GM19099 (cell line): Measurements from ENCODE around the gene TAF3.

ENCODE experiments used
- POLR2A ChIP-seq: IDR thresholded peaks from 3 replicates; pipeline ENCODE4 v1.6.1; 2011; ENCODE audit warnings: low read depth; ENCODE audit not compliant: insufficient read length; ENCODE audit errors: extremely low read depth

TAF3 gene

GRCh38 chr10:8044331-8044907, 226.1 kb downstream of the TAF3 start:
- TF ChIP-seq POLR2A = no peak

DNA sequence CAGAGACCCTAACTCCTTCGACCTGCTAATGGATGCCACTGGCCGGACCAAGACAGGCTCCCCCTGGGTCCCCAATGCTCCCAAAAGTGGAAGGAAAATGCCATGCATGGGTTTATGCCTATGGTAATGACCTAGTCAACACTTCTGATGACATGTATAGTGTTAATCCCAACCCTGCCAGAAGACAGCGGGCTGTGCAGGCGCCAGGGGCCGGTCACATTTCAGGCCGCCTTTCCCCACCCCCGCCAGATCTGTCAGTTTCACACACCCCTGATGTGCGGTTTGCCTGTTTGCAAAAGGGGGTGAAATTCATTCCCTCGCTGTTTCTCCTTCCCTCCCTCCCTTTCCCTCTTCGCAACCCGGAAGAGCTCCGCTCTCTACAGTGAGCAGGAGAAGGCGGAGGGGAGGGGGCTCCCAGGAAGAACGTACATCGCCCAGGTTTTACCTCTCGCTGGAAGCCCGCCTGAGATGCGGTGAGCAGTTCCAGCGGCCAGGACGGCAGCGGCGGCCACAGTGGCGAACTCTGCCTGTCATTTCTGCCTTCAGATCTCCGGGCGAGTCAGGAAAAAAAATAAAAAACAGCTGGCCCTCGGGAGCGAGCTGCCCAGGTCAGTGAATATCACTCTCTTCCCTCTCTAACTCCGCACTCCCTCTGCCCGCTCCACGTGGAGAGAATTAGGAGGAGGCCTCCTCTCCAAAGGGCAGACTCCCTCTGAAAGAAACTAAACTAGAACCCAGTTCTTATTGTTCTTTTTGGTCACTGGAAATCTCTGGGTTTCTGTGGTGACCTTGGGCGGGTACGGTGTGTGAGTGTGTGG, 226.8 kb downstream of the TAF3 start:
- no peak for TF ChIP-seq POLR2A

GRCh38 chr10:8045726-8046494, 227.6 kb downstream of the TAF3 start:
- no peak for TF ChIP-seq POLR2A

GRCh38 chr10:8047452-8048280, 229.4 kb downstream of the TAF3 start:
- TF ChIP-seq POLR2A = no peak

DNA sequence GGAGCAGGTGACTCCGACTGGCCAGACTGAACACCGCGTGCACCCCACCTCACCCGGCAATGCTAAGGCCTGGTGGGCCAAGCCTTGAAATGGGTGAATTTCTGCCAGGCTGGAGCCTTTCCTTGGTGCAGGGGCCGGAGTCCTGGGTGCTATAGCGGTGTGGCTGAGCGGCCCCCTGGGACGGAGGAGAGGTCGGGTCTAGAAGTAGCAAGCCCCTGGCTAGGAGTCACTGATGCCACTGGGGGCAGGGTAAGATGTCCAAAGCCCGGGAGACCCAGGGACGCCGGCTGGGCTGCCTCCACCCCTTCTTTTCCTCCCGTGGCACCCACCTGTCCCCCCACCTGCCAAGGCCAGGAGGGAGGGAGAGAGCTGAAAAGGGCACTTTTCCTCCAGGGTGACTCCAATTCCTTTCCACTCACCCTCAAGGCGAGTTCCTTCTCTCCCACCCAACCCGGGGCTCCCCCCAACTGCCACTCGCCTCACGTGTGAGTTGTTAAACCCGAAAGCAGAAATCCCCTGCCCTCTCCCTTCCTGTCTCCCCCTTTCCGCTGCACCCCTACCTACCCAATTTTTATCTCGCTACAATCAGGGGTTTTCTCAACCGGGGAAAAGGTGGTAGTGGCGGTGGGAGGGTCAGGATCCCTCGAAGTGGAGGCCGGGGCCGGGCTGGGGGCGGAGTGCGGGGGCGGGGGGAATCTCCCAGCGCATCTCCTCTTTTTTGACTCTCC, 230.1 kb downstream of the TAF3 start:
- no peak for TF ChIP-seq POLR2A

DNA sequence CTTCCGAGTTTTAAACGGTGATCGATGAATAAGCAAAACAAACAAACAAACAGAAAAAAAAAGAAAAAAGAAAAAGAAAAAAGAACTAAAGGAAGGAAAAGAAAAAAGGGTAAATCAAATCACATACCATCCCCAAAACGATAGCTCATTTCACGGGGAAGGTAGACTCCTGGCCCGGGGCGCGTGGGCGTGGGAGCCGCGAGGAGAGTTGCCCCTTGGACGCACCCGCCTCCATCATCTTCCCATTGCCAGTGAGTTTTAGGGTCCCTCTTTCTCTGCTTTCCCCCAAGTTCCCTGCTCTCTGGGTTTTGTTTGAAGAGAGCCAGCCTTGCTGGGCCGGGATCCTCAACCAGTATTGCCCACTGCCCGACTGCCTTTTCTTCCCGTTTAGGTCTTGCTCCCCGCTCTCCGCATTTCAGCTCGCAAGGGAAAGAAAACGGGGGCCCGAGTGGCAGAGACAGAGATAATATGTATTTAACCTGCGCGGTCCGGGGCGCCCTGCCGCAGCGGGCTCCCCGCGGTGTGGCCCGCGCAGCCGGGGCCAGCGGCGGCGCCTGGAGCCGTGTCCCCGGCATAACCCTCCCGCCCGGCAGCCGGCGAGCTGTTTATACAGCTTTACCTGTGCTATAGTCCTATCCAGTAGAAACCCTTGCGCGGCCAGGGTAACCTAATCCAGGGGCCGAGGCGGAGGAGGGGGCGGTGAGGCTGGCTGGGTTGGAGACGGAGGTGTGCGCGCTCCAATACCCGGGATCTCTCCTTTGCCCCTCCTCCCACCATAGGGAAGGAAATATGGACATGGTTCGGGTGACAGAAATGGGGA, 230.9 kb downstream of the TAF3 start:
- no peak for TF ChIP-seq POLR2A

DNA sequence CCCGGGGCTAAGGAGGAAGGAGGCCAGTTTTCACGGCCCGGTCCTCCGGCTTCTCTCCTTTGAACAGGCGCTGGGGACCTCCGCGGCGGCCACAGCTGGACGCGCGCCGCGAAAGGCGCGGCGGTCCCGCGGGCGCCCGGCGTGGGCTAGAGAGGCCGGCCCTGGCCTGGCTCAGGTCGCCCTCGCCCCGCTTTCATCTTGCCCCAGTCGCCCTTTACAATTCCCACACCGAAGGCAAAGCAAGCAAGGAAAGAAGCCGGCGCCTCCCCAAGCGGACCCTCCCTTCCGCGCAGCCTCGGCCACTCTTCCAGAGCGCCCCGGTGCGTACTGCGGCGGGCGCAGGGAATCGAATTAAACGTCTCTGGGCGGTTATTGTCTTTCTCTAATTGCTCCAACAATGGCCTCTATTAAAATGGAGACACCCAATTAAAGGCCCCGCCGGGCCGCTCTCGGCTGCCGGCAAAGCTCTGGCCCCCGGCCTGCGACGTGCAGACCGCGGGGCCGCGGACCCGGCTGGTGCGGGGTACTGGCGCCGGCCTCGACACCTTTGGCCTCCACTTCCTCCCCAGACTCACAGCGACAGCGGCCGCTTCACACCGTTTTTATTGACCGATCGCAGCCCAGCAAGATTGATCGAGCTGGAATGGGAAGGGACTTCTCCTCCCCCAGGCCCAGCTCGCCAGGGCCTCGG, 231.7 kb downstream of the TAF3 start:
- TF ChIP-seq POLR2A = no peak

DNA sequence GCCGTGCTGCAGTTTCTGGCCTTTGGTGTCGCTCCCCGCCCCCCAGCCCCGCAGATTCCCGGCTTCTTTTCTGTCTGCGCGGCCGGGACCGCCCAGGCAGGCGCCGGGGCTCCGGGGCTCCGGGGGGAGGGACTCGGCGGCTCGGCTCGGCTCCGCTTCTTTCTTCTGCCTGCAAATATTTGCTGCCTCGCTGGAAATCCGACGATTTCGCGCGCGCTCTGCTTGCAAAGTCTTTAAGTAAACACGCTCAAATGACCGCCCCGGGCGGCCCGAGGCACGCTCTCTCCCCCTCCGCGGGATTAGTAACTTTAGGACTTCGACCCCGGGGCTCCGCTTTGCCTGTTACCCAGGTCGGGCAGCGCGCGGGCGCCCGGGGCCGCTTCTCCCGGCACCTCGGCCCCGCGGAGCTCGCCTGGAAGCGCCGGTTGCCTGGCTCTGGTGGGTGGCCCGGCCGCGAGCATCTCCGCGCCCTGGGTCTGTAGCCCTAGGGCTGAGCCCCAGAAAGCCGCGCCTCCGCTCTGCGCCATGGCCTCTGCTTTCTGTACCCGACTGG, 232.3 kb downstream of the TAF3 start:
- TF ChIP-seq POLR2A = no peak

- no peak for TF ChIP-seq POLR2A
Observed at GRCh38 chr10:8051109-8051821, 233.0 kb downstream of the TAF3 start.

DNA sequence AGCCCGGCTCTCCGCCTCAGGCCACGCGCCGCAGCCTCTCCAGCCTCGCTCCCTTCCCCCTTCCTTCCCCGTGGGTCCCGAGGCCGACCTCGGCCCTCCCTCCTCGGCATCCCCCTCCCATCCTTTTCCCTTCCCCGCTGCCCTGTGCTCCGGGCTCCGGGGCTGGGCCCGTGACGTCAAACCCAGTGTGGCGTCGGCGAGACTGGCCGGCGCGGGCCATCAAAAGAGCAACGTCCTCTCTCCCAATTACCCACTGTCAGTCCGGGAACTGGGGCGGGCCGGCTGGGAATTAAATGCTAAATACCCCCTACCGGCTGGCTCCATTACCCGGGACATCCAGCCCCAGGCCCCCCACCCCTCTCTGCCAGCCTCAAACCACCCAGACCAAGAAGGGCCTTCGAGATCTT, 233.5 kb downstream of the TAF3 start:
- no peak for TF ChIP-seq POLR2A

GRCh38 chr10:8052341-8052955, 234.1 kb downstream of the TAF3 start:
- no peak for TF ChIP-seq POLR2A
